ENCODE measurements around the gene KCNK15.

DNA sequence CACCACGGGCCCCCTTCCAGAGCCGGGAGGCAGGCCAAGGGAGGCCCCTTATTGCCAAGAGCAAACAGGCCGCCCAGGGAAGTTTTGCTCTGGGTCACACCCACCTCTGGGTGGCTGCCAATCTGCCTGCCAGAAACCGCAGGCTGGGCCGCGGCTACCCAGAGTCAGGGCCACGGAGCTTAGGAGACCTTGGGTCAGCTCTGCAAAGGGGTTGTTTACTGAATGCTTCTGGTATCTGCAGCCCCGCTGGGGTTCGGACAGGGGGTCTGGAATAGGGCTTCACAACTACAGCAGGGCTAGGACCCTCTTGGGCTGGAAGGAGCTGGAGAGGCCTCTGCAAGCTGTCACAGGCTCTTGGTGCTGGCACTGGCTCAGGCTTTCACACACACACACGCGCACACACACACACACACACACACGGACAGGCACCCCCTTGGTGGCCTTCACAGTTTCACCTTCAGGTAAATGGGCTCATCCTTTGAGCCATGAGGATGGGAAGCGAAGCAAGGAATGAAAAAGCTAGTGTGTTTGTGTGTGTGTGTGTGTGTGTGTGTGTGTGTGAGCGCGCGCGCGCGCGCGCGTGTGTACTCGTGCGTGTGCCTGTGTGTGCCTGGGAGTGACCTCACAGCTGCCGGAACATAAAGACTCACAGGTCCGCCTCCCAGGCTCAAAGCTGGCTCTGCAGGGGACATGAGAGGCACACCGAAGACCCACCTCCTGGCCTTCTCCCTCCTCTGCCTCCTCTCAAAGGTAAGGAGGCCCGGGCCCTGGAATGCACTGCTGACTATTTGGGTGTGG lies 30.8 kb upstream of the KCNK15 start, which contains the start of gene CCN5:
- TF ChIP-seq EP300 (IDR thresholded peaks at IDR 0.05): no peak
- TF ChIP-seq, protein P1, sequence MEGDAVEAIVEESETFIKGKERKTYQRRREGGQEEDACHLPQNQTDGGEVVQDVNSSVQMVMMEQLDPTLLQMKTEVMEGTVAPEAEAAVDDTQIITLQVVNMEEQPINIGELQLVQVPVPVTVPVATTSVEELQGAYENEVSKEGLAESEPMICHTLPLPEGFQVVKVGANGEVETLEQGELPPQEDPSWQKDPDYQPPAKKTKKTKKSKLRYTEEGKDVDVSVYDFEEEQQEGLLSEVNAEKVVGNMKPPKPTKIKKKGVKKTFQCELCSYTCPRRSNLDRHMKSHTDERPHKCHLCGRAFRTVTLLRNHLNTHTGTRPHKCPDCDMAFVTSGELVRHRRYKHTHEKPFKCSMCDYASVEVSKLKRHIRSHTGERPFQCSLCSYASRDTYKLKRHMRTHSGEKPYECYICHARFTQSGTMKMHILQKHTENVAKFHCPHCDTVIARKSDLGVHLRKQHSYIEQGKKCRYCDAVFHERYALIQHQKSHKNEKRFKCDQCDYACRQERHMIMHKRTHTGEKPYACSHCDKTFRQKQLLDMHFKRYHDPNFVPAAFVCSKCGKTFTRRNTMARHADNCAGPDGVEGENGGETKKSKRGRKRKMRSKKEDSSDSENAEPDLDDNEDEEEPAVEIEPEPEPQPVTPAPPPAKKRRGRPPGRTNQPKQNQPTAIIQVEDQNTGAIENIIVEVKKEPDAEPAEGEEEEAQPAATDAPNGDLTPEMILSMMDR (IDR thresholded peaks at IDR 0.05): no peak
- no peak for TF ChIP-seq POLR2A (IDR thresholded peaks at IDR 0.05)
